Endodermal cell (in vitro differentiated cells): ENCODE results near the gene RHOB. TPM values are rescaled to one million over a fixed set of nuclear protein-coding genes. Genes with fewer than 3 reads are reported as not detected.

Source experiments
- DNase-seq: peaks from one replicate; pipeline ENCODE4 v3.0.0-alpha.2; 2017
- H3K27ac ChIP-seq: 2 replicates; pipeline ENCODE4 v1.5.1; 2013; ENCODE audit warnings: mild to moderate bottlenecking, low read depth, low read length, moderate library complexity
- H3K27me3 ChIP-seq: 2 replicates; pipeline ENCODE4 v1.6.1; 2013; ENCODE audit warnings: mild to moderate bottlenecking, low read length, moderate library complexity; ENCODE audit not compliant: insufficient read depth, control insufficient read depth, poor library complexity, severe bottlenecking
- H3K36me3 ChIP-seq: 2 replicates; pipeline ENCODE4 v1.7.0; 2013; ENCODE audit warnings: mild to moderate bottlenecking, low read length, moderate library complexity; ENCODE audit not compliant: control insufficient read depth, insufficient read depth
- H3K4me1 ChIP-seq: one replicate; pipeline ENCODE4 v1.7.0; 2013; ENCODE audit warnings: low read length; ENCODE audit not compliant: control insufficient read depth, insufficient read depth
- H3K4me3 ChIP-seq: 2 replicates; pipeline ENCODE4 v1.5.1; 2013; ENCODE audit warnings: mild to moderate bottlenecking, low read length, moderate library complexity
- H3K9ac ChIP-seq: 2 replicates; pipeline ENCODE4 v1.6.1; 2013; ENCODE audit warnings: mild to moderate bottlenecking, low read length, moderate library complexity; ENCODE audit not compliant: poor library complexity, severe bottlenecking; ENCODE audit errors: extremely low read depth
- H3K9me3 ChIP-seq: 2 replicates; pipeline ENCODE4 v1.6.1; 2013; ENCODE audit warnings: mild to moderate bottlenecking, low read length, moderate library complexity; ENCODE audit not compliant: control insufficient read depth
- H3K27ac Mint-ChIP-seq: 2 replicates; pipeline ENCODE4 v1.8.0; 2020; ENCODE audit warnings: mixed read lengths
- H3K27me3 Mint-ChIP-seq: 2 replicates; pipeline ENCODE4 v1.8.0; 2021; ENCODE audit warnings: mild to moderate bottlenecking, mixed read lengths; ENCODE audit not compliant: insufficient read depth
- H3K36me3 Mint-ChIP-seq: 2 replicates; pipeline ENCODE4 v1.8.0; 2020; ENCODE audit warnings: low read depth, mixed read lengths
- H3K4me1 Mint-ChIP-seq: 2 replicates; pipeline ENCODE4 v1.8.0; 2020; ENCODE audit warnings: mixed read lengths
- H3K4me3 Mint-ChIP-seq: 2 replicates; pipeline ENCODE4 v1.8.0; 2020; ENCODE audit warnings: mild to moderate bottlenecking, moderate library complexity, mixed read lengths
- H3K9me3 Mint-ChIP-seq: 2 replicates; pipeline ENCODE4 v1.8.0; 2020; ENCODE audit warnings: mild to moderate bottlenecking, mixed read lengths
- CTCF ChIP-seq: fragments of 200-600 bp; sonication (generic); conservative IDR thresholded peaks from 2 replicates; pipeline ENCODE4 v1.5.0; 2021; ENCODE audit warnings: antibody characterized with exemption, mild to moderate bottlenecking
- WGBS, 2 experiments: methylation state at CpG; one replicate each; pipeline versions ENCODE4 v1.1.5 to v1.1.7; 2013; ENCODE audit warnings: missing lambda C conversion rate in 2 of 2, mixed read lengths in 1 of 2; ENCODE audit not compliant: insufficient coverage in 1 of 2, insufficient read length in 1 of 2; 5-methylcytosine and 5-hydroxymethylcytosine counted together
- total RNA-seq, 2 donors: library from RNA; stranded (reverse); fragmentation: NEBNext Ultra II Directional in 1 of 2; extraction: Animal tissue kit (Norgen Biotek cat#: 25700) in 1 of 2; gene quantifications; 2 replicates in 1 of 2; 3 replicates in 1 of 2; pipeline ENCODE4 v1.2.1, GENCODE V29; 2021

The RHOB gene
- total RNA-seq, 2 donors from 2014 or later: 25.6 to 47.0 TPM

GRCh38 chr2:20483194-20483895, 36.5 kb downstream of the RHOB start:
- Histone ChIP-seq H3K27ac (no peak overlapping the region), H3K27me3 (no peaks in the 10 kb centered on the region), H3K4me1 (peaks cover 4% of the 10 kb centered on the region), H3K36me3 (no peaks in the 10 kb centered on the region), H3K4me3 (no peak overlapping the region), H3K9ac (no peak overlapping the region), H3K9me3 (peaks cover 6% of the 10 kb centered on the region)
- Mint-ChIP-seq H3K4me3 (no peak overlapping the region), H3K9me3 (no peaks in the 10 kb centered on the region), H3K36me3 (no peaks in the 10 kb centered on the region), H3K27ac (no peak overlapping the region), H3K4me1 (peaks cover 12% of the 10 kb centered on the region), H3K27me3 (peaks cover 24% of the 10 kb centered on the region)
- 92 to 97% methylated on average over 4 to 7 of the region's 7 CpGs for WGBS, 2 experiments
- TF ChIP-seq CTCF: no peak
- peak; percentile 17 for DNase-seq

- H3K36me3 Mint-ChIP-seq: no peaks in the 10 kb centered on the region
Measured at GRCh38 chr2:20484034-20484617, 37.3 kb downstream of the RHOB start.

More at GRCh38 chr2:20484034-20484617, 37.3 kb downstream of the RHOB start:
- H3K27me3 ChIP-seq: no peaks in the 10 kb centered on the region
- H3K9ac ChIP-seq: no peak overlapping the region
- peak; percentile 22 for DNase-seq
- Mint-ChIP-seq H3K4me1 (peaks cover 13% of the 10 kb centered on the region), H3K4me3 (no peak overlapping the region), H3K27ac (no peak overlapping the region), H3K9me3 (no peaks in the 10 kb centered on the region), H3K27me3 (peaks cover 24% of the 10 kb centered on the region)
- TF ChIP-seq CTCF: no peak
- 89 to 95% methylated on average over 4 to 6 of the region's 6 CpGs for WGBS, 2 experiments
- no peaks in the 10 kb centered on the region for H3K9me3 ChIP-seq
- H3K36me3 ChIP-seq: no peaks in the 10 kb centered on the region
- peaks cover 4% of the 10 kb centered on the region for H3K4me1 ChIP-seq
- H3K27ac ChIP-seq: no peak overlapping the region
- H3K4me3 ChIP-seq: no peak overlapping the region
